Right atrium auricular region (tissue), 2 donors: ENCODE results near the gene PSME1. TPM values are rescaled to one million over a fixed set of nuclear protein-coding genes. Genes with fewer than 3 reads are reported as not detected.

Experiments
- DNase-seq: peaks from one replicate; pipeline ENCODE4 v3.0.0-alpha.2; 2019; ENCODE audit warnings: low spot score
- H3K27ac ChIP-seq, 2 donors: fragments of 200-600 bp; sonication (generic); 1 replicate in 1 of 2; 2 replicates in 1 of 2; pipeline ENCODE4 v1.5.1; 2016 to 2019
- H3K27me3 ChIP-seq, 2 donors: fragments of 200-600 bp; sonication (generic); one replicate each; pipeline versions ENCODE4 v1.5.1 to v1.6.0; 2017 to 2019
- H3K36me3 ChIP-seq: fragments of 200-600 bp; sonication (generic); one replicate; pipeline ENCODE4 v1.5.1; 2016
- H3K4me1 ChIP-seq, 2 donors: fragments of 200-600 bp; sonication (generic); one replicate each; pipeline versions ENCODE4 v1.5.1 to v1.6.0; 2017 to 2019
- H3K4me3 ChIP-seq, 2 donors: fragments of 200-600 bp; sonication (generic); 1 replicate in 1 of 2; 2 replicates in 1 of 2; pipeline ENCODE4 v1.5.1; 2017 to 2019; ENCODE audit warnings: mild to moderate bottlenecking in 1 of 2, moderate library complexity in 1 of 2
- H3K9me3 ChIP-seq, 2 donors: fragments of 200-600 bp; sonication (generic); one replicate each; pipeline ENCODE4 v1.5.1; 2019
- CTCF ChIP-seq, 2 donors: fragments of 200-600 bp; sonication (generic); IDR thresholded peaks; one replicate each; pipeline ENCODE4 v1.5.1; 2019; ENCODE audit warnings: antibody characterized with exemption in 2 of 2
- total RNA-seq, 2 donors: library from RNA; depleted of rRNA; stranded (reverse); fragments of >200 nt; gene quantifications; one replicate each; pipeline ENCODE4 v1.1.0, GENCODE V29; 2016

PSME1 gene
- total RNA-seq, 2 donors from 2014 or later = 72.9 to 112 TPM

- DNase-seq = no peak
These were observed 14.6 kb downstream of the PSME1 start for GRCh38 chr14:24150567-24150966.

GRCh38 chr14:24150993-24151392, 15.0 kb downstream of the PSME1 start:
- Histone ChIP-seq H3K9me3 (no peaks in the 10 kb centered on the region), H3K36me3 (peaks cover 64% of the 10 kb centered on the region), H3K27me3 (no peaks in the 10 kb centered on the region), H3K4me1 (peaks cover 0 to 22% of the 10 kb centered on the region in 2 donors), H3K4me3 (no peak overlapping the region), H3K27ac (no peak overlapping the region)
- no peak for TF ChIP-seq CTCF (IDR thresholded peaks at IDR 0.05)
- no peak for DNase-seq

More at GRCh38 chr14:24150567-24150966, 14.6 kb downstream of the PSME1 start:
- peaks cover 59% of the 10 kb centered on the region for H3K36me3 ChIP-seq
- no peak overlapping the region for H3K4me3 ChIP-seq
- TF ChIP-seq CTCF (IDR thresholded peaks at IDR 0.05) = no peak
- H3K27me3 ChIP-seq = no peaks in the 10 kb centered on the region
- peaks cover 0 to 26% of the 10 kb centered on the region in 2 donors for H3K4me1 ChIP-seq
- H3K9me3 ChIP-seq = no peaks in the 10 kb centered on the region
- no peak overlapping the region for H3K27ac ChIP-seq

- no peak overlapping the region for H3K27ac ChIP-seq
- TF ChIP-seq CTCF (IDR thresholded peaks at IDR 0.05) = no peak
- no peaks in the 10 kb centered on the region for H3K27me3 ChIP-seq
- H3K4me1 ChIP-seq = peaks cover 0 to 18% of the 10 kb centered on the region in 2 donors
- H3K4me3 ChIP-seq = no peak overlapping the region
- peaks cover 69% of the 10 kb centered on the region for H3K36me3 ChIP-seq
- no peaks in the 10 kb centered on the region for H3K9me3 ChIP-seq
- DNase-seq = no peak
These were observed 15.5 kb downstream of the PSME1 start for GRCh38 chr14:24151404-24152080.

GRCh38 chr14:24155100-24155499, 19.1 kb downstream of the PSME1 start:
- no peak for DNase-seq
- no peaks in the 10 kb centered on the region for H3K27me3 ChIP-seq
- H3K4me1 ChIP-seq = no peaks in the 10 kb centered on the region
- no peak overlapping the region for H3K27ac ChIP-seq
- H3K4me3 ChIP-seq = no peak overlapping the region
- peaks cover 82% of the 10 kb centered on the region for H3K36me3 ChIP-seq
- TF ChIP-seq CTCF (IDR thresholded peaks at IDR 0.05) = no peak
- no peaks in the 10 kb centered on the region for H3K9me3 ChIP-seq

- H3K27ac ChIP-seq = no peak overlapping the region
- H3K9me3 ChIP-seq = no peaks in the 10 kb centered on the region
- H3K36me3 ChIP-seq = peaks cover 70% of the 10 kb centered on the region
- DNase-seq = no peak
- no peak overlapping the region for H3K4me3 ChIP-seq
- H3K27me3 ChIP-seq = no peaks in the 10 kb centered on the region
- peaks cover 0 to 8% of the 10 kb centered on the region in 2 donors for H3K4me1 ChIP-seq
- TF ChIP-seq CTCF (IDR thresholded peaks at IDR 0.05) = no peak
These were observed 20.8 kb downstream of the PSME1 start for GRCh38 chr14:24156840-24157239.

GRCh38 chr14:24157331-24157730, 21.3 kb downstream of the PSME1 start:
- TF ChIP-seq CTCF (IDR thresholded peaks at IDR 0.05) = no peak
- H3K36me3 ChIP-seq = peaks cover 66% of the 10 kb centered on the region
- H3K27ac ChIP-seq = no peak overlapping the region
- H3K4me1 ChIP-seq = peaks cover 0 to 13% of the 10 kb centered on the region in 2 donors
- no peak for DNase-seq
- H3K9me3 ChIP-seq = no peaks in the 10 kb centered on the region
- no peak overlapping the region for H3K4me3 ChIP-seq
- no peaks in the 10 kb centered on the region for H3K27me3 ChIP-seq
